HepG2 (cell line): ENCODE results near the gene SCAMP3. TPM values are rescaled to one million over a fixed set of nuclear protein-coding genes. Genes with fewer than 3 reads are reported as not detected.
A peak's percentile ranks its signal among the peaks of the same experiment; 100 is the strongest.

Experiments
- EED ChIP-seq: sonication (generic); formaldehyde crosslinking; IDR thresholded peaks from 2 replicates; pipeline ENCODE4 v1.5.0; 2020; ENCODE audit warnings: mild to moderate bottlenecking, missing genetic modification reagents
- ETS1 ChIP-seq: sonication (generic); formaldehyde crosslinking; IDR thresholded peaks from 2 replicates; pipeline ENCODE4 v1.4.0; 2020; ENCODE audit warnings: missing genetic modification reagents
- GMEB2 ChIP-seq: IDR thresholded peaks from 2 replicates; pipeline ENCODE4 v1.6.1; 2016; ENCODE audit warnings: missing biosample characterization, missing genetic modification reagents, low read depth
- HOXA9 ChIP-seq: sonication (generic); formaldehyde crosslinking; IDR thresholded peaks from 2 replicates; pipeline ENCODE4 v1.8.1; 2022; ENCODE audit warnings: missing genetic modification reagents, mild to moderate bottlenecking, moderate library complexity, borderline replicate concordance
- IKZF1 ChIP-seq: fragments of 450-650 bp; IDR thresholded peaks from 2 replicates; pipeline ENCODE4 v1.7.1; 2016
- MEIS2 ChIP-seq: sonication (generic); formaldehyde crosslinking; IDR thresholded peaks from 2 replicates; pipeline ENCODE4 v1.9.0; 2021; ENCODE audit warnings: mild to moderate bottlenecking, missing genetic modification reagents
- NBN ChIP-seq: fragments of 450-650 bp; conservative IDR thresholded peaks from 2 replicates; pipeline ENCODE4 v1.6.1; 2017
- NR1H2 ChIP-seq: sonication (generic); formaldehyde crosslinking; IDR thresholded peaks from 2 replicates; pipeline ENCODE4 v1.8.1; 2022; ENCODE audit warnings: low read depth, missing genetic modification reagents, borderline replicate concordance
- TAF1 ChIP-seq: sonication (generic); formaldehyde crosslinking; IDR thresholded peaks from 2 replicates; pipeline ENCODE4 v1.4.0; 2020; ENCODE audit warnings: missing genetic modification reagents
- TCF12 ChIP-seq, 2 experiments: fragments of 450-650 bp in 1 of 2; sonication (generic) in 1 of 2; formaldehyde crosslinking in 1 of 2; IDR thresholded peaks; 2 replicates each; pipeline versions ENCODE4 v1.6.1 to v1.8.0; 2017 to 2022; ENCODE audit warnings: antibody characterized with exemption in 1 of 2, mild to moderate bottlenecking in 1 of 2, missing genetic modification reagents in 1 of 2, moderate library complexity in 1 of 2
- ZNF547 ChIP-seq: sonication (generic); formaldehyde crosslinking; IDR thresholded peaks from 2 replicates; pipeline ENCODE4 v1.5.1; 2020; ENCODE audit warnings: mild to moderate bottlenecking, missing genetic modification reagents
- ZNF710 ChIP-seq: sonication (generic); formaldehyde crosslinking; IDR thresholded peaks from 2 replicates; pipeline ENCODE4 v1.5.0; 2020; ENCODE audit warnings: mild to moderate bottlenecking, missing genetic modification reagents, borderline replicate concordance
- ZNF770 ChIP-seq: sonication (generic); formaldehyde crosslinking; IDR thresholded peaks from 2 replicates; pipeline ENCODE4 v1.5.0; 2020; ENCODE audit warnings: mild to moderate bottlenecking, missing genetic modification reagents
- ZNF776 ChIP-seq: sonication (generic); formaldehyde crosslinking; IDR thresholded peaks from 2 replicates; pipeline ENCODE4 v1.4.0; 2020; ENCODE audit warnings: mild to moderate bottlenecking, missing genetic modification reagents
- ZSCAN12 ChIP-seq: sonication (generic); formaldehyde crosslinking; IDR thresholded peaks from 2 replicates; pipeline ENCODE4 v1.9.0; 2021; ENCODE audit warnings: mild to moderate bottlenecking, missing genetic modification reagents
- polyA plus RNA-seq, 8 experiments: library from polyadenylated mRNA; depleted of rRNA in 3 of 8; stranded (reverse) in 7 of 8; unstranded in 1 of 8; fragments of >200 nt; fragmentation: Illumina TruSeq in 4 of 8; extraction: Trizol in 4 of 8; gene quantifications; 2 replicates each; pipeline versions ENCODE4 v1.2.1 to v1.2.3, GENCODE V29; 2011 to 2016; ENCODE audit warnings: low read depth in 4 of 8, missing spikeins in 1 of 8, mixed read lengths in 1 of 8; ENCODE audit not compliant: insufficient read depth in 1 of 8
- total RNA-seq, 5 experiments: library from RNA; depleted of rRNA; stranded (reverse); fragments of >200 nt; fragmentation: Illumina TruSeq; extraction: Trizol; gene quantifications; 2 replicates each; pipeline ENCODE4 v1.2.3, GENCODE V29; 2016; ENCODE audit warnings: low read depth in 1 of 5
- TF ChIP-seq, protein P1 (sequence below): IDR thresholded peaks from 2 replicates; pipeline ENCODE4 v1.6.1; 2012; ENCODE audit warnings: inconsistent platforms

Gene SCAMP3
- total and polyA plus RNA-seq, 2 of the 13 experiments (the other 11 are each of a cell fraction or from before 2014, with no cell fraction given), result 46.8 to 83.3 TPM

DNA sequence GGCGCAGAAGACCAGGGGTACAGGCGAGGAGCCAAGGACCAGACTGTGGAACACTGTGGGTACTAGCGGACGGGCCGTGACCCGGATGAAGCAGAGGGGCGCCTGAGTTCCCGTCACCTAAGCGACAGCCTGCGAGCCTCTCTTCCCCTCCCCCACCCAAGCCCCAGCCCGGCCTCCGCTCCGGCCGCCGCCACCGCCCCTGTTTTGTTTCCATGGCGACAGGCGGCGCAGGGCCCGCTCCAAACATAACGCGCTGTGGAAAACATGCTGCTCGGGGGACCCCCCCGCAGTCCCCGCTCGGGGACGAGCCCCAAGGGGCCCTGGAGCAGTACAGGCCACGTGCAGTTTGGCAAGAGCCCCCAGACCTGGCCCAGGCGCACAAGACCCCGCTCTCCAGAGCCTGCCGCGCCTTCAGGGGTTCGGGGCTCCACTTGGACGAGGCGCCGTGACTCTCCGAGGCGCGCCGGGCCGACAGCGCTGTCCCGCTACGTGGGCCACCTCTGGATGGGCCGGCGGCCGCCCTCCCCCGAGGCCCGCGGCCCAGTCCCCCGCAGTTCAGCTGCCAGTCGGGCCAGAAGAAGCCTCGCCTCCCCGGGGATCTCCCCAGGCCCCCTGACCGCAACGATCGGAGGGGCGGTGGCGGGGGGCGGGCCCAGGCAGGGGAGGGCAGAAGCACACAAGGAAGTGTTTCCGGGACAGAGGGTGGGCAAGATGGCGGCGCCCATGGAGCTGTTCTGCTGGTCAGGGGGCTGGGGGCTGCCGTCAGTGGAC lies 53.4 kb downstream of the SCAMP3 start, which contains the start of gene MTX1 (continued):
- TF ChIP-seq ZNF547 (CRISPR knock-in tag) (no peak), MEIS2 (no peak; the same call in 1 of the 2 replicates), ZNF770 (CRISPR knock-in tag) (no peak), ETS1 (CRISPR knock-in tag) (no peak), ZNF710 (CRISPR knock-in tag) (no peak), TCF12 (IDR thresholded peaks at IDR 0.05) (no peak), TCF12 (CRISPR knock-in tag; IDR thresholded peaks at IDR 0.05) (no peak; the same call in 1 of the 2 replicates), EED (CRISPR knock-in tag) (peak; percentile 36; the same call in 1 of the 2 replicates), GMEB2 (CRISPR knock-in tag) (no peak), IKZF1 (no peak), HOXA9 (CRISPR knock-in tag) (no peak), TAF1 (peak; percentile 74), NR1H2 (CRISPR knock-in tag) (0 out of 2 replicates have a peak, but pooled peaks have one; percentile 12), ZSCAN12 (no peak), NBN (no peak), ZNF776 (CRISPR knock-in tag) (peak; percentile 46; the same call in 1 of the 2 replicates)
- TF ChIP-seq, protein P1, sequence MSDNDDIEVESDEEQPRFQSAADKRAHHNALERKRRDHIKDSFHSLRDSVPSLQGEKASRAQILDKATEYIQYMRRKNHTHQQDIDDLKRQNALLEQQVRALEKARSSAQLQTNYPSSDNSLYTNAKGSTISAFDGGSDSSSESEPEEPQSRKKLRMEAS, result peak; percentile 45
